GM20431 (cell line): Measurements from ENCODE around the gene MPPED1.

ENCODE experiments used
- in situ Hi-C: fragments of 300-500 bp; cut with MseI, MboI; formaldehyde crosslinking; loops from one replicate; pipeline ENCODE4 v1.15.0; 2020; ENCODE audit warnings: low sequenced_read_pairs; ENCODE audit not compliant: unreplicated experiment

The MPPED1 gene

DNA sequence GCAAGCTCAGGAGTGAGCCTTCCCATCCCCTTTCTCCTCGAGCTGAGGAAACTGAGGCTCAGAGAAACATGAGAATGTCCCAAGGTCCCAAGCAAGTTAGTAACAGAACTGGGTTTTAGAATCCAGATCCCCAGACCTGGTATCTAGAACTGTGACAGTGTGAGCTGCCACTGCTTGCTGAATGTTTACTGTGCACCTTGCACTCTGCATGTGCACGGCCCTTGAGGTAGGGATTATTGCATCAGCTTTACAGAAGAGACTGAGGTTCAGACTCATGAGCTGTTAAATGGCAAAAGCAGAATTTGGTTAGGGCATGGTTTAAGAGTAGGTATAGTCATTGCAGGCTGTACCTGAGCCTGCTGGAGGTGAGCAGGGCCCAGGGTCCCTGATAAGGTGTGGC, 3.8 kb upstream of the MPPED1 start:
- in situ Hi-C loops: no loop called here

DNA sequence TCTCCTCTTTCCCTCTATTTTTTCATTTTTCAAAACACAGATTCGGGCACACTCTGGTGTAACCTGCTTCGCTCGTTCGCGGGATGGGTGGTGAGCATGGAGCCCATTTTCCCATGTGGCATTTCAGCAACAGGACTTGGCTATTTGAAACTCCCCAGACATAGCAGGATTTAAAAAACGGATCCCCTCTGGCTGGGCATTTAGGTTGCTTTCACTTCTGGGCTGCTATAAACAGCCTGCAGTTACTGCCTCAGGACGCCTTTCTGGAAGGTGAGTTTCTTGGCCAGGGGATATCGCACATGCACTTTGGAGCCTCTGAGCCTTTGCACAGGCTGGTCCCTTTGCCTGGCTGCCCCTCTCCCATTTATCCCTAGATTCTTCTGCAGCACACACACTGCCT, 2.8 kb upstream of the MPPED1 start:
- in situ Hi-C loops: no loop called here

DNA sequence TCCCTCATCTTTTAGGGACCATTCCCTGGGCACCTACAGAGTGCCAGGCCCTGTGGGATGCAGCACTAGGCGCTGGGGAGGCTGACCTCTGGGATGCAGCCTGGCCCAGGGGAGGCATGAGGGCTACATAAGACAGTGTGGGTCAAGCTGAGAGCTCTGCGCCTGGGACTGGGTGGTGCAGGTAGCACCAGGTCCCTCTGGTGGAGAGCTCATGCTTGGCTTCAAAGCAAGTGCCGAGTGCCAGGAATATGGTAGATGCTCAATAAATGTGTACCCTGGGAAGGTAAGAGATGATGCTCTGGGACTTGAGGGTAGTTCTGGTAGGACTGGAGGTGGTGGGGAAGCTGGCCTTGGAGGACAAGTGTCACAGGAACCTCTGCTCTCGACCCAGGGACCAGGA, 2.0 kb upstream of the MPPED1 start:
- in situ Hi-C loops: no loop called here

DNA sequence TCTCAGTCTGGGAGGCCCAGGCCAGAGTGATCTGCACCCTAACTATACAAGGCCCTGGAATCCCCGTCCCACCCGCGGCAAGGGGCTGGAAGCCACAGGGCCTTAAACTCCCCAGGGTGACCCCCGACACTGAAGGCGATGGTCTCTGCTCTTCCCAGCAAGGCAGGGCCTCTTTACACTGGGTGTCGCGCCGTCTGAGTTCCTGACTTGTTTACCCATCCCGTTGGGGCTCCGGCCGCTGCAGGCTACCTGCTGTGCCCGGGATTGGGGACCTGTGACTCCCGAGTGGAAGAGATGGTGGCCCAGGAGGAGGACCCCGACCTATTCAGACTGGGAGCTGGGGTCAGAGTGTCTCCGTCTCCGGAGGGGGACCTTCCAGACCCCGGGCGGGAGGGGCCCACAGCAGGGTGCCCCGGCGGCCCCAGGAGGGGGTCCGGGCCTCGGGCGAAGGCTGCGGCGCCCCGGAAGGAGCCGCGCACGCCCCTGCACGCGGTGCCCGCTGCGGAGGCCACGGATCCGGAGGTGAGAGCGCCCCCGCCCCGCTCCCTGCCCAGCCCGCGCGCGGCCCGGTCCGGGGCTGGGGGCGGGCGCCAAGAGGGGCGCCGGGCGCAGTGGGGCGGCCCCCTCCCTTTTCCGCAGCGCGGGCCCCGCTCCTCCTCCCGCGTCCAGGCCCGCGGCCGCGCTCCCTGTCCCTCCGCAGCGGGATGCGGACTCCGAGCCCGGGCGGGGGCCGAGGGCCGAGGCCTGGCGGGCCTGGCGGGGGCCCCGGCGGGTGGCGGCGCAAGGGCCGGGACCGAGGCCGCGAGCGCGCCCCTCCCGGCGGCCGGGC, 560 bp upstream of the MPPED1 start:
- in situ Hi-C loops: no loop called here

DNA sequence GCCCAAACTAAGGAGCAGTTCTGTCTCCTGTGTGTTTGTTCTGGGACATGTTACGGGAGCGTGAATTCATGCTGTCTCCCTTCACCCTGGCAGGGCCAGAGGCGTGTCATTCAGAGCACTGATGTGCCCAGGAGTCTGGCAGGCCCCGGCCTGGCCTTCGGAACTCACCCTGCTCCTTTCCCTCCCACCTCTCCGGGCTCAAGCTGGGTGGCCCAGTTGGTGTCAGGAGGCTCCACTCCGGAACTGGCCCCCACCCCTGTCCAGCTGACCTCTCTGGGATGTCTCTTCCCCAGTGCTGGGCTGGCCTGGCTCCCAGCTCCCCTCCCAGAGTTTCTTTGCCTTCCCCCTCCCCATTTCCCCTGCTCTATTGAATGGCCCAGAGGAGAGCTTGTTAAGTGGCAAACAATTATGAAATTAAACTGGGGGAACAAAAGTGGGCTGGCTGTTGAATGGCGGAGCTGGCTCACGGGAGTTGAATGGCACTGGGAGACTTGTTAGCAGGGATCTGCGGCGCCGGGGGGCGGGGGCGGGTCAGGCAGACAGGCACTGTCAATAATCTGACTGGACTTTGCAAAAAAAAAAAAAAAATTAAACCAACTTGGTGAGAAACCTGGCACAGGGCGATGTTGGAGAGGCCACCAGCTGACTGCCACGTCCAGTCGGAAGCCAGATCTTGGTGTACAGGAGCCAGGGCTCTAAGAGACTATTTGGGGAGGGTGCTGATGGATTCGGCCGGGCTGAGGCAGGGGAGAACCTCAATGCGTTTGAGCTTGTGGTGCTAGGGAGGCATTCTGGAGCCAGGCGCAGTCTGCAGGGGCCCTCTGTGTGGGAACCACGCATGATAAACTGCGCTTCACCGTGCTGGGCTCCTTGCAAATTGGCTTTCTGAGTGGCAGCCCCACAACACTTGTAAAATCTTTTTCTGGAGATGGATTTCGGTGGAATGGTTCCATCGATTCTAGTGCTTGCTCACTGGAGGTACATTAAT, 1.3 kb downstream of the MPPED1 start:
- in situ Hi-C loops: no loop called here

DNA sequence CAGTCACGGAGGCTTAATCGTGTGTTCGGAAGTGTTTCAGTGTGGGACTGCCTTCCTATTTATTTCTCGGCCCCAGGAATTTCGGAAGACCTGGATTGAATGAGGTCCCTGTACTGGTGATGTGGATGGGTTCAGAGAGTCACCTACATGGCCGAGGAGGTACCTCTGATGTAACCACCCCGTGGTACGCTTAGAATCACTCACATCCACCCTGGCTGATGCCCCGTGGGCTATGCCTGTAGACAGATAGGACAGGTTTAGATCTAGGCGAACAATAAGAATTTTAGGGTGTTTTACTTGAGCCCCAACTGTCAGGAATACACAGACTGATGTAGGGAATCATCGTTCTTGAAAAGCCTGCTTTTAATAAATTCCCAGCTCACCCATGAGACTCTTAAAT, 2.0 kb downstream of the MPPED1 start:
- in situ Hi-C loops: no loop called here

DNA sequence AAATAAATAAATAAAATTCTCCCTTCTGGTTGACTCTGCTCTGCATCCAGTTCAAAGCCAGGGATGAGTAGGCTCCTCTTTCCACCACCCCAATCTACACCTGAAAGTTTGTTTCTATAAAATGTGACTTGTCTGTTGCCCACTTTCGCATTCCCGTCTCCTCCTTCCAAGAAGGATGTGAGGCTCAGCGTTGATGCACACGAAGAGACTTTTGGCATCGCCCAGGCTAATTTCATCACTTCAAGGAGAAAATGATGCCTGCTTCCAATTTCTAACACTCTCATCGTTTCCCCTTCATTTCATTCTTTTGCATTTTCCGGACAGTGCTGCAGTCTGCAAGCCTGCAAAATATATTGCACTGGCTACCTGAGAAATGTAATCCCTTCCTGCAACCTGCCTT, 3.9 kb downstream of the MPPED1 start:
- in situ Hi-C loops: no loop called here

DNA sequence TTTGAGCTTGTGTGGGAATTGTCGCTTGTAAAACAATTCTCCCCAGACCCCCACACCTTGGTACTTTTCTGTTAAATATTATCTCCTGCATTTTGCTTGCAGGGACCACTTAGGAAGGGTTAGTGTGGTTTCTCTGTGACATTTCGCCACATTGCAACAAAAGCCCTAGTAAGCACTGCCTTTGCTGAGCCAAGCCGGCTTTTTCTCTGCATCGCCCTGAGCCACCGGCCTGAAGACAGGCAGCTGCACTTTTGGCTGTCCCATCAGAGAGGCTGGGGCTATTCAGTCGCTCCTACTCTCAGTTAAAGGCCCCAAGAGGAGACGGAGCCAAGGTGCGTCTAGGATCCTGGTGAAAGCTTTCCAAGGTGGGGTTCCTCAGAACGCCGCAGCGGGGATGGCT, 5.7 kb downstream of the MPPED1 start:
- in situ Hi-C loops: no loop called here

DNA sequence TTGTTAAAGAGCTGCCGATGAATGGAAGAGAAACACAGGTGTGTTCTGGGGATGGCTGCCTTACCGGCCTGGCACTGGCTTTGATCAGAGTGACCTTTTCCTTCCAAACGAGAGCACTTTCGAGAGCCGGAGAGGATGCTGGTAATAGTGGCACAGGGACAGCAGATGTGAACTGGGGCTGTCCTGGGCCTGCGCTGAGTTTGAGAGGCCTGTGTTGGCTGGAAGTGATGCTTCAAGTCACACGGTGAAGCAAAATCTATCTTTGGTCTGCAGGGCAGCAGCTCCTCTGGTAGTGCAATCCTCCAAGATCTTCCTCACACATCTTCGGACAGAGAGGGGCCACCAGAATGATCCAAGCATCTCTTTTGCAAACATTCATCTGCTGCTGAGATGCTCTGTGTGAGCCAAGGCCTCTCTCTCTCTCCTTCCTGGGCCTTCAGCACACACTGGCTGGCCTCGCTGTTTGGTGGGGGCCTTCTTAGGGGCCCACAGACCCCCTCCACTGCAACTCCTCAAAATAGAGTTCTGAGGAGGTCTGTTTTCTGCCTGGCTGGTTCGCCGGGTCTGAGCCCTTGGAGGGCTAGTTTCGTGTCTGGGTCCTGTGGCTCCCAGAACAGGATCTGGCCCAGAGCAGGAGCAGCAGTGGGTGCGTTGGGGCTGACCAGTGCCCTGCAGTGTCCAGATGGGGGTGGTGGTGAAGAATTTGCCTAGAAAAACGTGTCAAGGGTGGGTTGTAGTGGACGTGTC, 6.4 kb downstream of the MPPED1 start:
- in situ Hi-C loops: no loop called here

DNA sequence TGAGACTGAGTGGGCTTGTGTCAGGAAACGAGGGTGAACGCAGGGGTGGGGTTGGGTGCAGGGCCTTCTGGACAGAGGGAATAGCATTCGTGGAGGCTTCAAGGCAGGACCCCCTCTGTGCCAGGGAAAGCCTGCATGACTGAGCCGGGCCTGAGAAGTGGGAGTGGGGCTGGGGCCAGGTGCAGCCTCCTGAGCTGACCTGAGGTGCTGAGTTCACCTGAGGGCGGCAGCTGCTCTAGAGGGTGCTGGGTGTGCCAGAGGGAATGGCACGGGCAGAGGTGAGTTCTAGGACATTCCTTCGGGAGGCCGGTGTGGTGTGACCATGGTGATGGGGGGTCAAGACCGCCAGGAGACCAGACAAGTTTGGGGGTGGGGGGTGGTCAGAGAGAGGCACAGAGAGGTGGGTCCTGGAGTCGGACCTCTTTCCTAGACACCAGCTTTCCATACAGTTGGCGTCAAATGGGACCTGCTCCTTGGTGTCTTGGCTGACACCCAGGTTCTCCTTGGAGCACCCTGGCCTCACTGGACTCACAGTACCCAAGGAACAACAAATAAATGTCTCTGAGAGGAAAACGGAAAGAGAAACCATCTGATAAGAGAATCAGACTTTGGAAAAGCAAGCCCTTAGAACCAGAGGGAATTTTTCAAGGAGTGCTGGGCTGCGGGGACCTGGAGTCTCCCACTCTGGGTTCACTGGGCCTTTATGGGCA, 7.7 kb downstream of the MPPED1 start:
- in situ Hi-C loops: no loop called here

DNA sequence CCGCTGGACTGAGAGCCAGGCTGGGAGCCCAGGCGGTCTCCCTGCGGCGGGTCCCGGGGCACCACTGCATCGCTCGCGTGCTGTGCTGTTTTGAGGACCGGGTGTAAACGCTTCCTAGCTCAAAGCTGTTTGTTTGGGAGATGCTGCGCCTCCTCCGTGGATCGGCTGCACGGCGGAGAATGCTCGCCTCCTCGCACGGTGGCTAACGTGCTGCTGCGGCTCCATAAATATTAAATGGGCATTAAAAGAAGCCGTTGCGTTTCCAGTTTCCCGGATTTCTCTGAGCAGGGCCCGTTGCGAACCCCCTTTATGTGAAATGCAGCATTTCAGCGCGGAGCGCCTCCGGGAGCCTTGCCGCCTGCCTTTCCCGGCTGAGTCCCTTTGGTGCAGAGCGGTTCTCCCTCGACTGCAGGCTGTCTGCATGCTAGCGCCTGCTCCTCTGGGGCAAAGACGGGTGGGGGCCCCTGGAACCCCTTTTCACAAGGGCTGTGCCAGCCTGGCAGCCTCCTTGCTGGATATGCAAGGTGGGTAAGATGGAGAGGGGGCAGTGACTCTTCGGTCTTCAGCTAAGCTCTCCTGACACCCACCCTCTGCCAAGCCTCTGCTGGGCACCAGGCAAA, 9.3 kb downstream of the MPPED1 start:
- in situ Hi-C loops: no loop called here

DNA sequence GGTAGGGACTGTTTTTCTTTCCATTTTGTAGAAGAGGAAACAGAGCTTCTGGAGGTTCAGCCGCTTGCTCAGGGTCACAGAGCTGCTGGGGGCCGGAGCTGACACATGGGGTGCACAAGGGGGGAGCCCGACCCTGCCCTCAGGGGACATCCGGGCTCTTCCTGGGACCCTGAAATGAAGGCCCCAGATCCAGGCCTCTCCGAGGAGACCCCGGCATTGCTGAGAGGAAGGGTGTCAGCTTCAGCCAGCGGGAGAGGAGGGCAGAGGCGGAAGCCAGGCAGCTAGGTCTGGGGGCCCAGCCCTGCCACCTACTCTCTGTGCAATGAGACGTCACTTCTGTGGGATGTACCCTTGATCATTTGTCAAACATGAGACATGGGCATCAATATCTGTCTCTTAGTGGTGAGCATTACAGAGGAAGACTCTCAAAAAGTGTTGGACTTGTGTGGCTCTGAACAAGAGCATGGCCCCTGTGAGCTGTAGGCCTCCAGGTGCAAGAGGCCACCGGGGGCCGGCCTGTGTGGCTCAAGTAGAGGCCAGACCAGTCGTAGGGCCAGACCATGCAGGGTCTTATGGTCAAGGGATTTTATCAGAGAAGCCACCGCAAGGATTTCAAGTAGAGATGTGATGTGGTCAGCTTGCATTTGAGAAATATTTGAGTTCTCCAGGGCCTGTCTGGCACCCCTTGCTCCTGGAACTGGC, 10.3 kb downstream of the MPPED1 start:
- in situ Hi-C loops: no loop called here

DNA sequence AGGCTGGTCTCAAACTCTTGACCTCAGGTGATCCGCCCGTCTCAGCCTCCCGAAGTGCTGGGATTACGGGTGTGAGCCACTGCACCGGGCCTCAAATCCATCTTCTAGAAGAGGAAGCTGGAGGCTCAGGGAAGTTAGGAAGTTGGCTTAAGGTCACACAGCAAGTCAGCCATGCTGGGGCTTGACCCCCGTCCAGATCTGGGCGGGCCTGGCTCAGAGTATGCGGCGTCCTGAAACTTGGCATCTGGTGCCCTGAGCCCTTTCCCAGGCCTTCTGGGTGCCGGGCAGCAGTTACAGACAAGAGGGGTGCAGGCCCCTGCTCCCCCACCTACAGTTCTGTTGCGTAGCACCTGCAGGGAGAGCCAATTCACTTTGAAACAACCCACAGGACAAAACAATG, 11.2 kb downstream of the MPPED1 start:
- in situ Hi-C loops: no loop called here

DNA sequence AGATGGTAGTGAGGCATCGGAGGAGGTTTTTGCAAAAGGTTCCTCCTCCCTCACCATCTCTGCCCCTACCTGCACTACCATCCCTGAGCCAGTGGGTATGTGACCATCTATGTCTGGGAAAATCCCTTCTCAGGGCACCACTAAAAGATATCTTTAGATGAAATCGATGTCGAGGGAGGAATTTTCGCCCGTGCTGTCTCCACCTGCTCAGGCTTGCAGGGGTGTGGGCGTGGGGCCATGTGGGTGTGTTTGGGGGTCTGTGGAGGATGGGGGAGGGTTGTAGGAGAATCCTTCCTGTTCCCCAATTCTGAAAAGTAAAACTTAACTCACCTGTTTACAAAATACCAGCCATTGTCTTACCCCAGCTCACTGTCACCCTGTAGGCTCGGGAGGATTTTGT, 12.4 kb downstream of the MPPED1 start:
- in situ Hi-C loops: no loop called here

DNA sequence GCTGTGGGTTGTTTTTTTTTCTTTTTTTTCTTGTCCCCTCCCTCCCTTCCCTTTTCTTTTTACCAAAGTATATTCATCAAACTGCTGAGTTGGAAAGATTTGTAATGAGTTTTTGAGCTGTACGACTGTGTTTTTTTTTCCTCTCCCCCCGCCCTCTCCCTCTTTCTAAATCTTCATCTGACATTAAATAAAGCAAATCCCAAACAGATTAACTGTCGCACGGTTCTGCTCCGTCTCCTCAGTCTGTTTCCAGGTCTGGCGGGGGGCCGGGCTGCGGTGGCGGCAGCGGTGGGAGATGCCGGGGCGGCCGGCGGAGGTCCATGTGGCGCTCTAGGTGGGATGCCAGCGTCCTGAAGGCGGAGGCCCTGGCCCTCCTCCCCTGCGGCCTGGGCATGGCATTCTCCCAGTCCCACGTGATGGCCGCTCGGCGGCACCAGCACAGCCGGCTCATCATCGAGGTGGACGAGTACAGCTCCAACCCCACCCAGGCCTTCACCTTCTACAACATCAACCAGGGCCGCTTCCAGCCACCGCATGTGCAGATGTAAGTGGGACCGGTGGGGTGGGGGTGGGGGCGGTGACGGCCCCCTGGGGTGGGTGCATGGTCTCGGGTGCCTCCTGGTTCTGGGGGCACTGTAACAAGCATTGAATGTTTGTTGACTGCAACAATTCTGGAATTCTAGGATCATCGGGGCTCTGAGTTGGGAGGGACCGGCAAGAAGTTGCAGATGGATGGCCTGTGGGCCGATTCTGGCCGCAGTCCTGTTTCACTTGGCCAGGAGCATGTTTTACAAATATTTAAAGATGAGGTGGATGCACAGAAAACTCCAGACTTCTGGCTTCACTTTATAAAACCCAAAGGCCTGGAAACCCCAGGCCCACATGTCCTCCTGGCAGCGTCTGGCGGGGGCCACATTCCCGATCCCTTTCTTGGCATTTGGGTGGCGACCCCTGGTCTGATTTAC, 13.1 kb downstream of the MPPED1 start:
- in situ Hi-C loops: no loop called here

DNA sequence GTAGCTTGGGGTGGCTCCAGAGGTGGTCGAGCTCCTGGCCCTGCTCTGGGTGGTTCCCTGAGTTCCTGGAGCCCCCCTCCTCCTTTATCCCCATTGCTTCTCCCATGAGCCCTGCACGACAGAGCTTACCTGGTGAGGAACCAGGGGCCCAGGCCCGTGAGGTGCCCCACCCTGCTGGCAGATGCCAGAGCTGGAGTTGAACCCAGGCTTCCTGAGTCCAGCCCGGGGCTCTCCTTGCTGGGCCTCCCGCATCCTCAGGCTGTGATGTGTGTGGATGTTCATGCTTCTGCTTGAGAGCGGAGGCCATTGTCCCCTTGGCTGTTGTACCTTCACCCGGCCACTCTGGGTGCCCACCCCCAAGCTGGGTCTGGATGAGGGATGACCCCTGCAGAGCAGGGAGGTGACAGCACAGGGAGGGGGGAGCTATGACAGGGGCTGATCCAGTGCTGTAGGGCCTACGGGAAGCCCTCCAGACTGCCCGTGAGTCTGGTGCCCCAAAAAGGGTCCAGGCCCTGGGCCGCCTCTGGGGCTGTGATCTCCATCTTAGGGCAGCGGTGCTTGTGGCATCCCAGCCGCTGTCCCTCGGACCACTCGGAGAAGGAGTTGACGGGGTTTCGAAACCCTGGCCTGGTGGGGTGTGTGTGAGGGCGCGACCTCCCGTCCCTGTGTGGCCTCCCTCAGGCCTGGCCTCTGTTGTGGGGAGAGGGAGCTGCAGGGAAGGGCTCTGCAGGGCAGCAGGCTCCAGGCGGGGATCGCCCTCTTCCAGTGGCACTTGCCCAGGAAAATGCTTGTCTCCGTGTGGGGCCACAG, 14.4 kb downstream of the MPPED1 start:
- in situ Hi-C loops: no loop called here

DNA sequence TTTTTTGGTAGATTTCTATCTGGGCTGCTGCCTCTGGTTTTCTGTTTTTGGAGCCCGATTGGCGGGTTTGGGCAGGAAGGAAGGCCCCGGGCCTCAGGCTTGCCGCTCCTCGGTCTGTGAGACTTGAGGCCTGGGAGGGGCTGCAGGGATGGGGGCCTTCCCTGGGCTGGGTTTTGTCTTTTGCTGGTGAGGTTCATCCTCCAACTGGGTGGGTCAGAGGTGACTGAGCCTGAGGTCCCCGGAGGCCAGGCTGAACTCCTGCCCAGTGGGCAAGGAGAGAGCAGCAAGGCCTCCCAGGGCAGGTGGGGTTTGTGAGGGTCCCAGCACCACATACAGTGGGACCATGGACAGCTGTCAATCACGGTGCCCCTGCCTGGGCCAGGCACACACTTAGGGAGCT, 15.0 kb downstream of the MPPED1 start:
- in situ Hi-C loops: no loop called here
